GM12892 (cell line): ENCODE results near the gene ACTR8.

Experiments used
- DNase-seq: peaks from one replicate; pipeline ENCODE4 v3.0.0; 2011; ENCODE audit not compliant: insufficient read length
- FAIRE-seq: peaks from 2 replicates; lab custom pipeline; 2011; peaks lifted over from hg19 to GRCh38; lab: Jason Lieb, UNC
- POLR2A ChIP-seq: IDR thresholded peaks from 2 replicates; pipeline ENCODE4 v1.6.1; 2011; ENCODE audit warnings: low read depth, low read length, control low read depth
- POLR2AphosphoS5 ChIP-seq: IDR thresholded peaks from 2 replicates; pipeline ENCODE4 v1.6.1; 2011; ENCODE audit warnings: low read depth, low read length, control low read depth
- TAF1 ChIP-seq: IDR thresholded peaks from 2 replicates; pipeline ENCODE4 v1.6.1; 2011; ENCODE audit warnings: low read depth, mild to moderate bottlenecking, control low read depth, low read length, borderline replicate concordance

Gene ACTR8

DNA sequence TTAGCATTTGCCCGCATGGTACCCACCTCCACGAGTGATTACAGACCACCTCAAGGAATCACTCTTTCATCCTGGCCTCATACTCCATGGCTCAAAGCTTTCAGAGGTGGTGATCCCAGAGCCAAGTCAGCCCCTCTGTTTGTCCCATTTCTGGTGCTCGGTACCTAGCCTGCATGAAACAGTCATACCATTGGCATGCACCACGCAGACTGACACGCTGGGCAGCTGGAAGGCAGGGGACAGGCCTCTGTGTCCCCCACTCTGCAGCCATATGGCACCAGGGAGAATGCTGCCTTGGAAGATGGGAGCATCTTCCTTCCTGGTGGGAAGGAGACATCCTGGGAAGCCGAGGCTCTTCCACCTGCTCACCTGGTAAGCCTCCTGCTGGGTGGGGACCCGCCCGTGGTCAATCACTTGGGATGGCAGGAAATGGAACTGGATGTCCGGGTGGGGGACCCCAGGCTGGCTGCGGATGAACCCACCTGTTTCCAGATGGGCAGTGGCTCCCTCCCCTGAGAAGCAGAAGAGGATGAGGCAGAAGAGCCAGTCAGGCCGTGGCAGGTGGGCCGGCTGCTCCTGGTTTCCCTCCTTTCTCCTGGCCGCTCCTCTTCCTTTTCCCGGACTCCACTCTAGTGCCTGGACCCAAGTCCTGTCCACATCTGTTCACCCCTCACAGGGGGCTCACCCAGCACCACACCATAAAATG, 62.6 kb downstream of the ACTR8 start:
- FAIRE-seq, result no peak

DNA sequence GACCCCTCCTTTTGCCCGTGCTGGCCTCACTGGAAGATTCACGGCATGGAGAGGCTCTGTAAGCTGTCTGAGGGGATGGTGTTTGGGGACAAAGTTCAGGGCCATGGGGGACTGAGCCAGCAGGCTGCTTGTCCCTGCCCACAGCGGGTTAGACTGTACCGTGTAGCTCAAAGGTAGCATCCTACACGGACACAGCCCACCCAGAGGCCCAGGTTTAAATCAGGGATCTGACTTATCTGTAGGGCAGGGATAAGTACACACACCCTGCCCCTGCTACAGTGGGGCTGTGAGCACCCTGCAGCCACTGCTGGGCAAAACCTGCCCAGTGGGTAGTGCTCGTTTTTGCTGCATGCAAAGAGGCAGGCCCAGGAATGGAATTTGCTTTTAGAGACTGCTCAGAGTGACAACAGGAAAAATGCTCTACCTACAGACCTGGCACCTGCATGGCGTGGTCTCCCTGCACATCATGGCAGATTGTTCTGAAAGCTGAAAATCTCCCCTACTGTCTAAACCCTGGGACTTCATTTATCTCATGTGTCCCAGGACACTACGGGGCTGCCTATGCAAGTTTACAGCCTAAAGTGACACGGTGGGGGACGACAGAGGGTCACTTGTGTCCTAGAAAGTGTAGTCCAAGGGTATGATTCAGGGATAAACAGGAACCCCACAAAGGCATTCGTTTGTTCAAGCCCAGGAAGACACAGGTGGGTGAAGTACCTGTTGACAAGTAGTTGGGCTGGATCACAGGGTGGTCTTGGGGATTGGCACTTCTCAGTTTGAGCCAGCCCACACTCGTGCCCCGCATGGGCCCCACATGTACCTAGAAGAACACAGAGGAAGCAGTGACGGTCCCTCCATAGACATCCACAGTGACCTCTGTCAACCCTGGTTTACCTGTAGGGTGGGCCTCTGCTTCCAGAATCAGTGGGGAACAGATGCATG, 63.5 kb downstream of the ACTR8 start:
- FAIRE-seq, result no peak
- TF ChIP-seq POLR2A (no peak), POLR2AphosphoS5 (no peak), TAF1 (no peak)
- DNase-seq, result no peak

More for the DNA sequence above, 62.6 kb downstream of the ACTR8 start:
- no peak for DNase-seq
- TF ChIP-seq POLR2AphosphoS5 (no peak), TAF1 (no peak), POLR2A (no peak)

DNA sequence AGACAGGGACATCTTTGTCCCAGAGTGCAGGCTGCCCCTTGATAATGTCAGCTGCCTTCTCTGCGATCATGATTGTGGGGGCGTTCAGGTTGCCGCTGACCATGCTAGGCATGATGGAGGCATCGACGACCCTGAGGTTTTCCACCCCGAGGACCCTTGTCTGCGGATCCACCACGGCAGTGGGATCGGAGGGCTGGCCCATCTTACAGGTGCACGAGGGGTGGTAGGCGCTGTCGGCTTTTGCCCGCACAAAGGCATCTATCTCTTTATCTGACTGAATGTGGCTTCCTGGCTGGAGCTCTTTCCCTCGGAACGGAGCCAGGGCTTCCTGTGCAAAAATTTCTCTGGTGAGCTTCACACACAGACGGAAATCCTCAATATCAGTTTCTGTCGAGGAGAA, 64.1 kb downstream of the ACTR8 start:
- DNase-seq (no peak), FAIRE-seq (no peak)
- TF ChIP-seq POLR2AphosphoS5 (no peak), POLR2A (no peak), TAF1 (no peak)

DNA sequence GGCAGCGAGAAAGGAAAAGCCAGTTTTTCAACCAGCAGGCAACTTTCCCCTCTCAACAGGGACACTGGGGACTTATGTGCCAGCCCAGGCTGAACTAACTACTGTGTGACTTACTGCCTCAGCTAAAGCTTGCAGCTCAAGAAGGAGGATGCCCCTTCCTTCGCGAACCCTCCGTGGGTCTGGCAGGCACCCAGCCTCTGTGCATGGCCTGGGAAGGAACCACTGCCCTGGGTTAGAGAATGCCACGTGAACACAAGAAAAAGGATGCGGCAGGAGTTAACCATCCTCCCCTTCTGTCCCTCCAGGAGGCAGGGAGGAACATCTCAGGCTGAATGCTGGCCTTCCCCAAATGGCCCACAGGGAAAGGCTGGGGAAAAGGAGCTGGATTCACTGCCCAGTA, 64.7 kb downstream of the ACTR8 start:
- DNase-seq (no peak), FAIRE-seq (no peak)
- TF ChIP-seq TAF1, result no peak
- TF ChIP-seq POLR2A, result no peak
- no peak for TF ChIP-seq POLR2AphosphoS5
